ENCODE results near the gene ADAMTS8. TPM values are rescaled to one million over a fixed set of nuclear protein-coding genes. Genes with fewer than 3 reads are reported as not detected.

Gene ADAMTS8
- total RNA-seq, 1 donor, result not detected

DNA sequence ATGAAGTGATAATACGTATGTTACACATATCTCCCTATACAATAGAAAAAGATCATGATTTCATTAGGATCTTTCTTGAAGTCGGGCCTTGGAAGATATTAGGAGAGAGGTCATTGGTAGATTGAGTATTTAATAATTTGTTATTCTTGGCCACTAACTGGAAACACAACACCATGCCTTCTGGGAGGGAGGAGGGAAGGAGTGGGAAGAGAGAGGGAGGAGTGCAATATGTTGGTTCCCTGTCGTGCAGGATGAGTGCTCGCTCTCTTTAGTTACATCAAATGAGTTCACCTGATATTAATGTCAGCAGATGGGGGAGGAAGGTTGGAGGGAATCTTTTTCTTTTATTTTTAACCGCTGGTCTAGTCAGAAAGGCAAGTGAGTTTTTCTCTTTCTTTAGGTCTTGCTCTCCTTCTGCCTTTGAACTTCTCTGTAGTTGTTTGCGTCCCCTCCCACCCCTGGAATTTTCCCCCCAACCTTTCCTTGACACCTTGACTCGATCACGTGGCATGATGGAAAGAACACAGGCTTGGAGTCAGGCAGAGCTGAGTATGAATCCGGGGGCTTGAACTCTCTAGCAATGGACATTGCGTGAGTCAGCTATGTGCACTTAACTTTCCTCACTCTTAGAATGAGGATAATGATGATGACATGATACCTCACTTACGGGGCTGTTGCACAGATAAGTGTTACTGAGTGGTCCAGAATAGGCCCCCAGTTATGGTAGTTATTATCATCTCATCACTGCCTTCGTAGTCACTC, 26.3 kb upstream of the ADAMTS8 start:
- DNase-seq (ENCODE audit: insufficient read length, low spot score, missing footprints), result peak; percentile 47

DNA sequence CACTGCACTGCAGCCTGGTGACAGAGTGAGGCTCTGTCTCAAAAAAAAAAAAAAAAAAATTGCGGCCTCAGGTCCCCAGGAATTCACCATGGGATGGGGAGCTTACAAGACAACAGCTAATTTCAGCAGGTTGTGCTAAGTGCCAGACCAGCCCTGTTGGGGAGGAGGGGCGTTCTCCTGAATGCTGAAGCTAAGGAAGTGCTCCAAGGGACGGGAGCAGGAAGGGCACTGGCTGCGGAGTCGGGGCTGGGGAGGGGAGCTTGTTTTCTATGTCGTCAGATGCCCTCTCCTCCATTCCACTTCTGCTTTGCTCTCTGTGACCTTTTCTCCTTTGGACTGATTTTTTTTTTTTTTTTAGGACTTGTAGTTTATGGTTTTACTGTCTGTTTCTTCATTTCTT, 24.5 kb upstream of the ADAMTS8 start:
- Histone ChIP-seq H3K4me2 (ENCODE audit: insufficient read depth, low read length) (no peak overlapping the region), H3K4me1 (ENCODE audit: insufficient read depth, low read length) (peaks cover 21% of the 10 kb centered on the region), H3K79me2 (ENCODE audit: insufficient read depth, low read length) (no peaks in the 10 kb centered on the region)

More for the DNA sequence above, 26.3 kb upstream of the ADAMTS8 start:
- Histone ChIP-seq H3K9me3 (ENCODE audit: low read depth, low read length) (no peaks in the 10 kb centered on the region), H3K36me3 (ENCODE audit: insufficient read depth, low read length) (no peaks in the 10 kb centered on the region), H3K4me2 (ENCODE audit: insufficient read depth, low read length) (no peak overlapping the region), H3K27me3 (ENCODE audit: insufficient read depth, low read length) (peaks cover 6% of the 10 kb centered on the region), H3K79me2 (ENCODE audit: insufficient read depth, low read length) (no peaks in the 10 kb centered on the region), H3K4me1 (ENCODE audit: insufficient read depth, low read length) (peaks cover 15% of the 10 kb centered on the region), H4K20me1 (ENCODE audit: insufficient read depth, low read length) (peaks cover 3% of the 10 kb centered on the region), H3K27ac (ENCODE audit: low read depth, low read length) (no peak overlapping the region), H3K4me3 (ENCODE audit: insufficient read depth, low read length) (no peak overlapping the region), H2AFZ (ENCODE audit: low read length) (no peak overlapping the region)
- TF ChIP-seq CTCF (IDR thresholded peaks at IDR 0.05; ENCODE audit: extremely low read depth, low read depth, low read length), result no peak

DNA sequence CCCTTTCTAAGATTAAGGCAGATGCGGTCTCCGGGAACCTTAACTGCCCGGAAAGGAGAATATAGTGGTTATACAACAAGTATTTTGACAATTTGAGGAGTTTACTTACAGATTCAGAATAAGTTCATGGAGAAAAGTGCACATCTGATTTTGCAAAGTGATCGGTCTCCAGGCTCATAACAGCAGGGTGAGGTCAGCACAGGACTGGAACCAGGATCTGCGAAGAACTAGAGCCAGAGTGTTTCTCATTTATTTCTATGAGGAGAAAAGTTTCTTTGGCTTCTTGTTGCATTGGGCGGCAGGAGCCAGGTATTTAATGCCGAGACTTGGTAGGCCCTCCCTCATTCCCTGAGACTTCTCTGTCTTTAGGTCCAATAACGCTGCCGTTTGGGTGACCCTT, 23.8 kb upstream of the ADAMTS8 start:
- no peak for TF ChIP-seq CTCF (IDR thresholded peaks at IDR 0.05; ENCODE audit: extremely low read depth, low read depth, low read length)
- H3K27ac ChIP-seq (ENCODE audit: low read depth, low read length), result no peak overlapping the region
- no peak overlapping the region for H2AFZ ChIP-seq (ENCODE audit: low read length)
- peaks cover 3% of the 10 kb centered on the region for H4K20me1 ChIP-seq (ENCODE audit: insufficient read depth, low read length)
- no peaks in the 10 kb centered on the region for H3K79me2 ChIP-seq (ENCODE audit: insufficient read depth, low read length)
- peaks cover 21% of the 10 kb centered on the region for H3K4me1 ChIP-seq (ENCODE audit: insufficient read depth, low read length)
- peak; percentile 46 for DNase-seq (ENCODE audit: insufficient read length, low spot score, missing footprints)
- peaks cover 16% of the 10 kb centered on the region for H3K27me3 ChIP-seq (ENCODE audit: insufficient read depth, low read length)
- H3K4me3 ChIP-seq (ENCODE audit: insufficient read depth, low read length), result no peak overlapping the region
- H3K36me3 ChIP-seq (ENCODE audit: insufficient read depth, low read length), result no peaks in the 10 kb centered on the region
- no peak overlapping the region for H3K4me2 ChIP-seq (ENCODE audit: insufficient read depth, low read length)
- H3K9me3 ChIP-seq (ENCODE audit: low read depth, low read length), result no peaks in the 10 kb centered on the region

More for the DNA sequence above, 24.5 kb upstream of the ADAMTS8 start:
- H3K4me3 ChIP-seq (ENCODE audit: insufficient read depth, low read length), result no peak overlapping the region
- no peaks in the 10 kb centered on the region for H3K36me3 ChIP-seq (ENCODE audit: insufficient read depth, low read length)
- TF ChIP-seq CTCF (IDR thresholded peaks at IDR 0.05; ENCODE audit: extremely low read depth, low read depth, low read length), result no peak
- H3K27me3 ChIP-seq (ENCODE audit: insufficient read depth, low read length), result peaks cover 16% of the 10 kb centered on the region
- no peak overlapping the region for H2AFZ ChIP-seq (ENCODE audit: low read length)
- DNase-seq (ENCODE audit: insufficient read length, low spot score, missing footprints), result no peak
- peaks cover 3% of the 10 kb centered on the region for H4K20me1 ChIP-seq (ENCODE audit: insufficient read depth, low read length)
- no peaks in the 10 kb centered on the region for H3K9me3 ChIP-seq (ENCODE audit: low read depth, low read length)
- H3K27ac ChIP-seq (ENCODE audit: low read depth, low read length), result no peak overlapping the region

DNA sequence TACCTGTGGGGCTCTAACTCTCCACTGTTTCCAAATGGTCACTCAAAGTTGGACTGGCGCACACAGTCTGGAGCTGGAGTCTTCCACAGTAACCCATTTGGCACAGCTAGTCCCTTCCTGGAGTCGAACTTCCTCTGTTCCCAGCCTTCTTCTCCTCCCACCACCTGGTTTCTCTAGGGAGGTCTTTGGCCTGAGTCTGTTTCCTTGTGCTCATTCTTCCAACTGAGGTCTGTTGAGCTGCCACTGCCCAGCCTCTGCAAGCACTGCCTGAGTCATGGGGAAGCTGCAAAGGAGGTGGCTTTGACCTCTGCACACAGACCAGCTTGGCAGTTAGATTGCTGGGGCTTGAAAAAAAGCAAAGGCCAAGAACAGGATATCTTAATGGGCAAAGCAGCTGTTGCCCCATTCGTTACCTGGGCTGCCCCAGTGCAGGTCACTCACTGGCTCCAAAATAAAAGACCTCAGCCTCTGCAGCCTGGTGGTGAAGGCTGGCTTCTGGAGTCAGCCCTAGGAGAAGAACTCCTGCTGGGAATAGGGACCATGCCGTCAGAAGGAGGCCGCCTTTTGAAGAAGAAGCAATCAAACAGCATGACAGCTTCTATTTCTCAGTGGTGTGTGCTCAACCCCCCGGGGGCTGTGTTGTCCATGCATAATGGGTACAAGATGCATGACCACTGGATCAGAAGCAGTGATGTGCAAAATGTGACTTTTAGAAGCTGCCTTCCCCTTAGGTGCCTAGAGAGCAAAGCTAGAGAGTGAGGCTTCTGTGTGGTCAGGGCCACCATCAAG, 23.0 kb upstream of the ADAMTS8 start:
- Histone ChIP-seq H3K27me3 (ENCODE audit: insufficient read depth, low read length) (peaks cover 16% of the 10 kb centered on the region), H3K79me2 (ENCODE audit: insufficient read depth, low read length) (no peaks in the 10 kb centered on the region), H3K4me1 (ENCODE audit: insufficient read depth, low read length) (peaks cover 21% of the 10 kb centered on the region), H3K27ac (ENCODE audit: low read depth, low read length) (no peak overlapping the region), H4K20me1 (ENCODE audit: insufficient read depth, low read length) (peaks cover 3% of the 10 kb centered on the region), H2AFZ (ENCODE audit: low read length) (no peak overlapping the region), H3K4me3 (ENCODE audit: insufficient read depth, low read length) (no peak overlapping the region), H3K36me3 (ENCODE audit: insufficient read depth, low read length) (no peaks in the 10 kb centered on the region), H3K9me3 (ENCODE audit: low read depth, low read length) (no peaks in the 10 kb centered on the region), H3K4me2 (ENCODE audit: insufficient read depth, low read length) (peak overlapping the region; percentile 87)
- no peak for TF ChIP-seq CTCF (IDR thresholded peaks at IDR 0.05; ENCODE audit: extremely low read depth, low read depth, low read length)
- DNase-seq (ENCODE audit: insufficient read length, low spot score, missing footprints), result peak; percentile 91

Measured in osteoblast (primary cell).